H9 (cell line): ENCODE results near the gene FAM170B. TPM values are rescaled to one million over a fixed set of nuclear protein-coding genes. Genes with fewer than 3 reads are reported as not detected.

ENCODE experiments used
- DNase-seq: peaks from one replicate; pipeline ENCODE4 v3.0.0-alpha.2; 2017
- H2AFZ ChIP-seq: one replicate; pipeline ENCODE4 v1.6.1; 2013; ENCODE audit warnings: mild to moderate bottlenecking, low read length, control low read depth, moderate library complexity
- H2AK5ac ChIP-seq: 2 replicates; pipeline ENCODE4 v1.6.1; 2013; ENCODE audit warnings: low read length, control low read depth, mixed read lengths; ENCODE audit not compliant: insufficient read length
- H2BK120ac ChIP-seq: one replicate; pipeline ENCODE4 v1.6.1; 2013; ENCODE audit warnings: low read depth, mild to moderate bottlenecking, low read length, control low read depth, inconsistent platforms; ENCODE audit not compliant: poor library complexity, severe bottlenecking
- H2BK12ac ChIP-seq: 2 replicates; pipeline ENCODE4 v1.6.1; 2013; ENCODE audit warnings: low read length, control low read depth, mixed read lengths, low read depth; ENCODE audit not compliant: insufficient read length
- H2BK15ac ChIP-seq: 2 replicates; pipeline ENCODE4 v1.6.1; 2013; ENCODE audit warnings: low read depth, low read length, control low read depth
- H2BK20ac ChIP-seq: one replicate; pipeline ENCODE4 v1.6.1; 2013; ENCODE audit warnings: low read depth, mild to moderate bottlenecking, low read length, control low read depth, inconsistent platforms; ENCODE audit not compliant: poor library complexity, severe bottlenecking
- H2BK5ac ChIP-seq: 2 replicates; pipeline ENCODE4 v1.6.1; 2013; ENCODE audit warnings: low read length, control low read depth, mixed read lengths; ENCODE audit not compliant: insufficient read length
- H3K14ac ChIP-seq: 2 replicates; pipeline ENCODE4 v1.6.1; 2013; ENCODE audit warnings: low read length, control low read depth; ENCODE audit not compliant: insufficient read depth
- H3K18ac ChIP-seq: 2 replicates; pipeline ENCODE4 v1.6.1; 2013; ENCODE audit warnings: low read depth, mild to moderate bottlenecking, mixed read lengths, low read length, control low read depth; ENCODE audit not compliant: insufficient read length
- H3K23ac ChIP-seq: 2 replicates; pipeline ENCODE4 v1.6.1; 2013; ENCODE audit warnings: low read length, control low read depth, mixed read lengths, low read depth; ENCODE audit not compliant: insufficient read length
- H3K23me2 ChIP-seq: 2 replicates; pipeline ENCODE4 v1.6.1; 2013; ENCODE audit warnings: low read depth, mild to moderate bottlenecking, mixed read lengths, low read length, control low read depth; ENCODE audit not compliant: insufficient read length, poor library complexity, severe bottlenecking
- H3K27ac ChIP-seq: 2 replicates; pipeline ENCODE4 v1.5.1; 2013; ENCODE audit warnings: low read length, control low read depth, mixed read lengths, low read depth; ENCODE audit not compliant: insufficient read length
- H3K27me3 ChIP-seq: 2 replicates; pipeline ENCODE4 v1.6.1; 2013; ENCODE audit warnings: low read length, control low read depth, inconsistent platforms; ENCODE audit not compliant: insufficient read depth
- H3K4ac ChIP-seq: 2 replicates; pipeline ENCODE4 v1.6.1; 2013; ENCODE audit warnings: low read depth, mild to moderate bottlenecking, control low read depth, inconsistent platforms, low read length, moderate library complexity
- H3K4me1 ChIP-seq: 2 replicates; pipeline ENCODE4 v1.6.1; 2013; ENCODE audit warnings: low read length, control low read depth, inconsistent platforms; ENCODE audit not compliant: insufficient read depth
- H3K4me2 ChIP-seq: 2 replicates; pipeline ENCODE4 v1.6.1; 2013; ENCODE audit warnings: low read length, control low read depth, mixed read lengths; ENCODE audit not compliant: insufficient read length, insufficient read depth
- H3K56ac ChIP-seq: 2 replicates; pipeline ENCODE4 v1.6.1; 2013; ENCODE audit warnings: low read depth, mild to moderate bottlenecking, mixed read lengths, low read length, control low read depth; ENCODE audit not compliant: insufficient read length
- H3K79me1 ChIP-seq: 2 replicates; pipeline ENCODE4 v1.6.1; 2013; ENCODE audit warnings: low read depth, mild to moderate bottlenecking, moderate library complexity, low read length, control low read depth, inconsistent platforms; ENCODE audit not compliant: insufficient read depth, poor library complexity, severe bottlenecking
- H3K79me2 ChIP-seq: 2 replicates; pipeline ENCODE4 v1.6.1; 2013; ENCODE audit warnings: low read length, control low read depth, inconsistent platforms; ENCODE audit not compliant: insufficient read depth
- H3K9ac ChIP-seq: 2 replicates; pipeline ENCODE4 v1.6.1; 2013; ENCODE audit warnings: low read length, control low read depth, mixed read lengths; ENCODE audit not compliant: insufficient read length; ENCODE audit errors: extremely low read depth
- H3K9me3 ChIP-seq: one replicate; pipeline ENCODE4 v1.6.1; 2013; ENCODE audit warnings: low read depth, low read length, inconsistent platforms; ENCODE audit not compliant: control insufficient read depth
- H3T11ph ChIP-seq: one replicate; pipeline ENCODE4 v1.6.1; 2013; ENCODE audit warnings: mild to moderate bottlenecking, low read length, control low read depth, inconsistent platforms
- H4K20me1 ChIP-seq: one replicate; pipeline ENCODE4 v1.6.1; 2013; ENCODE audit not compliant: control insufficient read depth, insufficient read length, insufficient read depth
- H4K5ac ChIP-seq: 2 replicates; pipeline ENCODE4 v1.6.1; 2013; ENCODE audit warnings: low read depth, mild to moderate bottlenecking, mixed read lengths, low read length, control low read depth; ENCODE audit not compliant: insufficient read length
- H4K8ac ChIP-seq: replicated peaks from 2 replicates; pipeline ENCODE4 v1.6.1; 2013; ENCODE audit warnings: low read length, control low read depth, mixed read lengths, low read depth; ENCODE audit not compliant: insufficient read length
- H4K91ac ChIP-seq: 2 replicates; pipeline ENCODE4 v1.6.1; 2013; ENCODE audit warnings: low read depth, mild to moderate bottlenecking, moderate library complexity, mixed read lengths, low read length, control low read depth; ENCODE audit not compliant: insufficient read length
- H3K27ac Mint-ChIP-seq, 3 experiments: 2 replicates in 2 of 3; 3 replicates in 1 of 3; pipeline ENCODE4 v1.8.0; 2020 to 2021; ENCODE audit warnings: mixed read lengths in 3 of 3, mild to moderate bottlenecking in 1 of 3, moderate library complexity in 1 of 3
- H3K27me3 Mint-ChIP-seq: 2 replicates; pipeline ENCODE4 v1.8.0; 2021; ENCODE audit warnings: low read depth, mild to moderate bottlenecking, moderate library complexity, mixed read lengths
- H3K36me3 Mint-ChIP-seq, 3 experiments: 2 replicates in 2 of 3; 3 replicates in 1 of 3; pipeline ENCODE4 v1.8.0; 2020 to 2021; ENCODE audit warnings: low read depth in 3 of 3, mixed read lengths in 3 of 3; ENCODE audit not compliant: insufficient read depth in 1 of 3
- H3K4me1 Mint-ChIP-seq, 2 experiments: 2 replicates each; pipeline ENCODE4 v1.8.0; 2020; ENCODE audit warnings: mixed read lengths in 2 of 2
- H3K4me3 Mint-ChIP-seq, 2 experiments: 2 replicates in 1 of 2; 3 replicates in 1 of 2; pipeline ENCODE4 v1.8.0; 2020 to 2021; ENCODE audit warnings: mild to moderate bottlenecking in 2 of 2, mixed read lengths in 2 of 2, moderate library complexity in 1 of 2
- H3K9me3 Mint-ChIP-seq, 2 experiments: 2 replicates in 1 of 2; 3 replicates in 1 of 2; pipeline ENCODE4 v1.8.0; 2020; ENCODE audit warnings: mild to moderate bottlenecking in 2 of 2, mixed read lengths in 2 of 2, moderate library complexity in 1 of 2
- WGBS: extraction: QIAGEN DNeasy Blood & Tissue Kit; methylation state at CpG from one replicate; pipeline ENCODE4 v1.1.7; 2013; ENCODE audit warnings: missing lambda C conversion rate, low lambda C conversion rate, mixed read lengths; ENCODE audit not compliant: insufficient read length; ENCODE audit errors: extremely low coverage; 5-methylcytosine and 5-hydroxymethylcytosine counted together
- long read RNA-seq: library from polyadenylated mRNA; unstranded; transcript quantifications from one replicate; pipeline ENCODE4 v2.0.0, GENCODE V29; 2020
- total RNA-seq: library from RNA; stranded (reverse); gene quantifications from 2 replicates; pipeline ENCODE4 v1.2.1, GENCODE V29; 2021
- TF ChIP-seq, protein P1 (sequence below): fragments of 200-600 bp; sonication (generic); conservative IDR thresholded peaks from 3 replicates; pipeline ENCODE4 v1.8.0; 2021; ENCODE audit warnings: antibody characterized with exemption, mild to moderate bottlenecking

FAM170B gene
- not detected in 2 replicates for total RNA-seq
- long read RNA-seq, result 0 reads

DNA sequence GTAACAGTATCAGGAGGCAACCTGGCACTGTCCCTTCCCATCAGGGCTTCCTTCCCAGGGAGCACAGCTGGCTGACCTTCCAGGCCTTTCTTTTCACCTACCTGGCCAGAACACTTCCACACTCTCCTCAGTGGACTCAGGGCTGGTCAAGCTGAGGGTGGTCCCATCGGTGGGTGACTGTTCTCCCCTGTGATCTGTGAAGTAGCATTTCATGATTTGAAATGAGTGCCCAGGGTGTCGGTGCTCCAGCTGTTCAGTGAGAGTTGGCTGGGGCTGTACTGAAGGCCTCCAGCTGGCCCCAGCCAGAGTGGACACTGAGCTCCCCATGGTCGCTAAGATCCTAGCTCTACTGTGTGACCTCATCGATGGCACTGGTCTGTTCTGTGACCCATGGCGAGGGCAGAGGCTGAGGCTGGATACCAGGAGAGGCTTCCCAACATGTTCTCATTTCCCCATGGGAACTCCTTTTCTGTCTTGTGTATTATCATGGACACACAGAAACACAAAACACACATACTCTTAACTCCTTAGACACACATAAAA, at the start of gene FAM170B:
FAM170B (minus strand) TSS at position 316 of the 543 bp plus-strand sequence; CDS start at position 213, 103 bp downstream.
- WGBS, result no CpG with 5 or more reads among the region's 5 CpGs
- Mint-ChIP-seq H3K4me1 (peaks cover 5 to 7% of the 10 kb centered on the region in 2 experiments; a peak in 3 of 4 replicates), H3K27ac (no peak within 1 kb of the TSS), H3K36me3 (no peaks in the 10 kb centered on the region; a peak in 1 of 7 replicates), H3K27me3 (peaks cover 8% of the 10 kb centered on the region), H3K9me3 (peaks cover 0 to 2% of the 10 kb centered on the region in 2 experiments; a peak in 3 of 5 replicates), H3K4me3 (no peak within 1 kb of the TSS)
- H3K18ac ChIP-seq, result no peak within 1 kb of the TSS
- H4K5ac ChIP-seq, result no peak within 1 kb of the TSS
- no peak within 1 kb of the TSS for H2BK120ac ChIP-seq
- H3K79me1 ChIP-seq, result no peaks in the 10 kb centered on the region
- no peak within 1 kb of the TSS for H2BK12ac ChIP-seq
- TF ChIP-seq, protein P1, sequence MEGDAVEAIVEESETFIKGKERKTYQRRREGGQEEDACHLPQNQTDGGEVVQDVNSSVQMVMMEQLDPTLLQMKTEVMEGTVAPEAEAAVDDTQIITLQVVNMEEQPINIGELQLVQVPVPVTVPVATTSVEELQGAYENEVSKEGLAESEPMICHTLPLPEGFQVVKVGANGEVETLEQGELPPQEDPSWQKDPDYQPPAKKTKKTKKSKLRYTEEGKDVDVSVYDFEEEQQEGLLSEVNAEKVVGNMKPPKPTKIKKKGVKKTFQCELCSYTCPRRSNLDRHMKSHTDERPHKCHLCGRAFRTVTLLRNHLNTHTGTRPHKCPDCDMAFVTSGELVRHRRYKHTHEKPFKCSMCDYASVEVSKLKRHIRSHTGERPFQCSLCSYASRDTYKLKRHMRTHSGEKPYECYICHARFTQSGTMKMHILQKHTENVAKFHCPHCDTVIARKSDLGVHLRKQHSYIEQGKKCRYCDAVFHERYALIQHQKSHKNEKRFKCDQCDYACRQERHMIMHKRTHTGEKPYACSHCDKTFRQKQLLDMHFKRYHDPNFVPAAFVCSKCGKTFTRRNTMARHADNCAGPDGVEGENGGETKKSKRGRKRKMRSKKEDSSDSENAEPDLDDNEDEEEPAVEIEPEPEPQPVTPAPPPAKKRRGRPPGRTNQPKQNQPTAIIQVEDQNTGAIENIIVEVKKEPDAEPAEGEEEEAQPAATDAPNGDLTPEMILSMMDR, result no peak
- no peak for DNase-seq
- no peak within 1 kb of the TSS for H3K4ac ChIP-seq
- no peak within 1 kb of the TSS for H4K8ac ChIP-seq
- H3K9me3 ChIP-seq, result no peaks in the 10 kb centered on the region
- H2AFZ ChIP-seq, result no peak within 1 kb of the TSS
- H2BK5ac ChIP-seq, result no peak within 1 kb of the TSS
- H3K56ac ChIP-seq, result no peak within 1 kb of the TSS
- H3K27ac ChIP-seq, result no peak within 1 kb of the TSS
- no peak within 1 kb of the TSS for H2AK5ac ChIP-seq
- H3K23me2 ChIP-seq, result no peaks in the 10 kb centered on the region
- H3K14ac ChIP-seq, result no peak within 1 kb of the TSS
- no peak within 1 kb of the TSS for H2BK20ac ChIP-seq
- no peak within 1 kb of the TSS for H4K91ac ChIP-seq
- H4K20me1 ChIP-seq, result no peaks in the 10 kb centered on the region
- no peak within 1 kb of the TSS for H3K9ac ChIP-seq
- H3T11ph ChIP-seq, result no peak within 1 kb of the TSS
- no peak within 1 kb of the TSS for H2BK15ac ChIP-seq
- H3K79me2 ChIP-seq, result no peaks in the 10 kb centered on the region
- no peaks in the 10 kb centered on the region; the same call in 1 of the 2 replicates for H3K4me1 ChIP-seq
- no peaks in the 10 kb centered on the region for H3K27me3 ChIP-seq
- H3K23ac ChIP-seq, result no peak within 1 kb of the TSS
- H3K4me2 ChIP-seq, result no peak within 1 kb of the TSS
